Epithelial cell of esophagus (primary cell): ENCODE results near the gene TNRC6A.
A peak's percentile ranks its signal among the peaks of the same experiment; 100 is the strongest.

Experiments used
- DNase-seq: peaks from one replicate; pipeline ENCODE4 v3.0.0; 2010; ENCODE audit warnings: low read depth
- H3K4me3 ChIP-seq: 2 replicates; pipeline ENCODE4 v1.5.1; 2011; ENCODE audit warnings: mild to moderate bottlenecking, low read length, control low read depth
- TF ChIP-seq, protein P1 (sequence below): IDR thresholded peaks from 2 replicates; pipeline ENCODE4 v1.5.1; 2011; ENCODE audit warnings: low read depth, mild to moderate bottlenecking, low read length, control low read depth, inconsistent platforms; ENCODE audit not compliant: insufficient read depth; ENCODE audit errors: missing control alignments

The TNRC6A gene

DNA sequence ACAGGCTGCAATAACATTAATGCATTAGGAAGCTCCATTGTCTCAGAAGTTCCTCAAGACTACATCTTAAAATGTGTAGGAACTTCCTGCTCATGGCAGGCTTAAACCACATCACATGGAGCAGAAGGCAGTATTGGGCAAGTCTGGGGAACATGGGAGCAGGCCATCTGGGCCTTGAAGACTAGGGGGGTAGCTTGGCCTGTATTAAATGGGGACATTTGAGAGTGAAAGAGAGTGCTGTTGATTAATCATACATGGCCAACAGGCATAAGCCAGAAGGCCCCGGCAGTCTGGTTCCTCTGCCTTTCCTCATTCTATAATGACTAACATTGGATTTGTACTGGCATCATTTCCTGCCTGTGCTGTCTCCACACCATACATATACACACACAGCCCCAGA, 91.1 kb downstream of the TNRC6A start:
- DNase-seq: peak; percentile 80
- no peak overlapping the region for H3K4me3 ChIP-seq
- TF ChIP-seq, protein P1, sequence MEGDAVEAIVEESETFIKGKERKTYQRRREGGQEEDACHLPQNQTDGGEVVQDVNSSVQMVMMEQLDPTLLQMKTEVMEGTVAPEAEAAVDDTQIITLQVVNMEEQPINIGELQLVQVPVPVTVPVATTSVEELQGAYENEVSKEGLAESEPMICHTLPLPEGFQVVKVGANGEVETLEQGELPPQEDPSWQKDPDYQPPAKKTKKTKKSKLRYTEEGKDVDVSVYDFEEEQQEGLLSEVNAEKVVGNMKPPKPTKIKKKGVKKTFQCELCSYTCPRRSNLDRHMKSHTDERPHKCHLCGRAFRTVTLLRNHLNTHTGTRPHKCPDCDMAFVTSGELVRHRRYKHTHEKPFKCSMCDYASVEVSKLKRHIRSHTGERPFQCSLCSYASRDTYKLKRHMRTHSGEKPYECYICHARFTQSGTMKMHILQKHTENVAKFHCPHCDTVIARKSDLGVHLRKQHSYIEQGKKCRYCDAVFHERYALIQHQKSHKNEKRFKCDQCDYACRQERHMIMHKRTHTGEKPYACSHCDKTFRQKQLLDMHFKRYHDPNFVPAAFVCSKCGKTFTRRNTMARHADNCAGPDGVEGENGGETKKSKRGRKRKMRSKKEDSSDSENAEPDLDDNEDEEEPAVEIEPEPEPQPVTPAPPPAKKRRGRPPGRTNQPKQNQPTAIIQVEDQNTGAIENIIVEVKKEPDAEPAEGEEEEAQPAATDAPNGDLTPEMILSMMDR: no peak

DNA sequence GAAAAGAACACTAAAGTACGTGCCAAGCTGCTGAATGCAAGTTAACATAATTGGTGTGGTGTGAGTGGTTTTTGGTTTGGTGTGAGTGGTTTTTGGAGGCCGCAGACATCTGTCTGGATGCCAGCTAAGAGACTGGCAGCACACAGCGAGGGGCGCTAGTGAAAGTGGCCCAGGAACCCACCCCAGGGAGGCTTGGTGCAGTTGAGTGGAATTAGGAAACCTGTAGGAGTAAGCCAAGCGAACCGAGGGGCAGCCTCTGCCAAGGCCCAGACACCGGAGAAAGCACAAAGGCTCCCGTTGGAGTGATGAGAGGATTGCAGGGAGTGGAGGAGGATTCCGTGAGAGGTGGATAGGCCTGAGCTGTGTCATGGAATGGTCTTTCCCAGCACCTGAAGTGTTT, 91.7 kb downstream of the TNRC6A start:
- no peak for DNase-seq
- no peak overlapping the region for H3K4me3 ChIP-seq
- TF ChIP-seq, protein P1: no peak

DNA sequence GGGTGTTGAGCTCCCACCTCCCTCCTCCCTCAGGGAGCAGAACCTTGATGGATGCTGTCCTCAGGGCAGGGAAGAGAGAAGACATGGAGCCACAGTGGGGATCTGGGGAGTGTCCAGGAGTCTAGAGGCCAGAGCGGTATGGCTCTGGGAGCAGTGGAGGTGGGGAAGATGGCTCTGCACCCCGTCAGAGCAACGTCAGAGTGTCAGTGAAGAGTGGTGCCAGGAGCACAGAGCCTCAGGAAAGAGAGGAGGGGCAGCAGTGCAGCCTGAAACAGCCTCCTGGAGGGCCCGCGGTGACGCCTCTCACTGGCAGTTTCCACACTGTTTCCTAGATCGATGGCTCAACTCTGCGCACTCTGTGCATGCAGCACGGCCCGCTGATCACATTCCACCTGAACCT, 93.1 kb downstream of the TNRC6A start:
- no peak for DNase-seq
- no peak overlapping the region for H3K4me3 ChIP-seq
- TF ChIP-seq, protein P1: no peak

DNA sequence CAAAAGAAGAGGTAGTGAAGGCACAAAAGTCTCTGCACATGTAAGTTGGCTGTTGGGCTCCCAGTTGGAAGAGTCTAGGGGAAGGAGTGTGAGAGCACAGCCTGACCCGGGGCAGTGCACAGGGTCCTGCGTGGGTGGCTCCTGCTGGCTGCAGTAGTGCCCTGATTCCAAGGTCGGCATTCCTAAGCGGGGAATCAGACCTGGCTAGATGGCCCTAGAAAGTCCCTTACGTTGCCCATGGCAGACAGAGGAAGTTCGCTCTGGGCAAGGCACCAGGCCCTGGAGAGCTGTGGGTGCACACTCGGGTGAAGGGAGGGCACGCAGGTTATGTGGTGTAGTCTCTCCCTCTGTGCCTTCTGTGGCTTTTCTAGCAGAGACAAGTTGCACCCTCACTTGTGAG, 93.5 kb downstream of the TNRC6A start:
- TF ChIP-seq, protein P1: no peak
- no peak overlapping the region for H3K4me3 ChIP-seq
- no peak for DNase-seq

DNA sequence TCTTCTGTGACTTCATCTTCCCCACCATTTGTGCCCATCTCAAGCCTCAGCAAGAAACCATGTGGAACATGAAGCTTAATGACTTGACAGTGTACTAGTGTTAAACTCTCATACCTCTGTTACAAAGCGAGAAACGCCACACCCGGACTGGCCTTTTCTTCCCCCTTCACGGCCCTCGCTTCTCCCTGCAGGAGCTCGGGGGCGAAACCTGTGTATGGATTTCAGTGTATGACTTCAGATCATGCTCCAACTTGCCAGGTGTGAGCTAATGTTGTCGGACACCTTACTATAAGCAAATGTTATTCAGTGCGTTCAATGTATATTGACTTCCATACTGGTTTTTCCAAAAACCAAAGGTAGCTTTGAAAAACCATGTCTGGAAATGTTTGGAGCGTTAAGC, 96.2 kb downstream of the TNRC6A start:
- peak; percentile 93 for DNase-seq
- TF ChIP-seq, protein P1: no peak
- H3K4me3 ChIP-seq: no peak overlapping the region

DNA sequence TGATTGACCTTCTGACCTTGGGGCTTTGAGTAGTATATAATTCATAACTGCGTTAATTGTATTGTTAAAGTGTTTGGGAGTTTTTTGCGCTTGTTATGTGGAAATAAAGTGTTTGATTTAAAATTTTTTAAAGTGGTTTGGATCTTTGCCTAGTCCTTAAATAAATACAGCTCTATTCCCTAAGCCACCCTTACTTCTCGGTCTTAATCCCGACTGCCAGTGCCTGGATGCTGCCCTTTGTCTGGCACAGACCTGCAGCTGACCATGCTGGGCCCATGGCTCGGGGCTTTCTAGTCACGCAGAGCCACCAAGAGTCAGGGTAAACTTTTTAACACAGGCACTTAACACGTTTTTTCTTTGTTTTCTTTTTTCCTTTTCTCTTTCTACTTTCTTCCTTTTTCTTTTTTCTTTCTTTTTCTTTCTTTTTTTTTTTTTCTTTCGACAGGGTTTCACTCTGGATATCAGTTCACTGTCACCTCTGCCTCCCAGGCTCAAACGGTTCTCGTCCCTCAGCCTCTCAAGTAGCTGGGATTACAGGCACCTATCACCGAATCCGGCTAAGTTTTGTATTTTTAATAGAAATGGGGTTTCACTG, 96.7 kb downstream of the TNRC6A start:
- TF ChIP-seq, protein P1: no peak
- no peak for DNase-seq
- H3K4me3 ChIP-seq: no peak overlapping the region
